ENCODE data around the gene ANXA4. TPM values are rescaled to one million over a fixed set of nuclear protein-coding genes. Genes with fewer than 3 reads are reported as not detected.
A peak's percentile ranks its signal among the peaks of the same experiment; 100 is the strongest.

Gene ANXA4
- polyA plus RNA-seq, 2 of the 4 experiments (the other 2 are of a cell fraction), result 341 to 554 TPM

DNA sequence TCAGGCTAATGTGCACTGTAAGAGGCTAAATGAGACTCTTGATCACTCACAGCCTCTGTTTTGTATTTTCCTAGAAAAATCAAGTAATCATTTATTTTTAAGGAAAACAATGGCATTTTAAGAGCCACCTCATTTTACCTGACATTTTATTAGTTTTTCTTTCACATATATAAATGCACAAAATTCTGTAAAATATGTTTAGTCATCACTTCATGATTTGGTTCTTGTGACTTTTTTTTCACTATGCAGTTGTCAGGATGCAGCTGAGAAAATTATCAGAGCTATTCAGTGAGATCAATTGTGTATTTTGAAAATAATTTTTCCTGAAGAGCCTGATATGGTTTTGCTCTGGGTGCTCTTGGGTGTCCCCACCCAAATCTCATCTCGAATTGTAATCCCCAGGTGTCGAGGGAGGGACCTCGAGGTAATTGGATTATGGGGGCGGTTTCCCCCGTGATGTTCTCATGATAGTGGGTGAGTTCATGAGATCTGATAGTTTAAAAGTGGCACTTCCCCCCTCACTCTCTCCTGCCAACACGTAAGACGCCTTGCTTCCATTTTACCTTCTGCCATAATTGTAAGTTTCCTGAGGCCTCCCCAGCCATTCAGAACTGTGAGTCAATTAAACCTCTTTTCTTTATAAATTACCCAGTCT is 16.1 kb upstream of the ANXA4 start:
- Histone ChIP-seq H3K27ac (peak overlapping the region; percentile 68 to 69), H3K4me1 (peaks cover 11% of the 10 kb centered on the region), H3K9me3 (no peaks in the 10 kb centered on the region), H3K4me3 (no peak overlapping the region), H3K4me2 (peak overlapping the region; percentile 71)
- TF ChIP-seq MAZ (IDR thresholded peaks at IDR 0.05; ENCODE audit: borderline replicate concordance, low read depth, low read length) (no peak), HEYL (CRISPR knock-in tag; IDR thresholded peaks at IDR 0.05) (no peak), GATA3 (IDR thresholded peaks at IDR 0.05; ENCODE audit: borderline replicate concordance) (no peak), ZNF302 (CRISPR knock-in tag; IDR thresholded peaks at IDR 0.05) (no peak), MAFK (IDR thresholded peaks at IDR 0.05; ENCODE audit: partially characterized antibody) (peak; percentile 91), EHF (CRISPR knock-in tag; IDR thresholded peaks at IDR 0.05) (no peak), PHF8 (IDR thresholded peaks at IDR 0.05; ENCODE audit: borderline replicate concordance, low read depth) (no peak), ESRRA (IDR thresholded peaks at IDR 0.05; ENCODE audit: borderline replicate concordance, low read length) (no peak)
- WGBS (ENCODE audit: missing lambda C conversion rate), result 91% methylated on average over 7 of the region's 7 CpGs
- CTCF ChIA-PET, result interaction anchor here (0.8 to 5.8 kb wide), 31 partner anchors 10 to 576 kb away, joined by 3 to 407 read pairs (median 16); partner anchors contain the start of genes ANXA4, FAM136A, GMCL1 and MXD1
- ATAC-seq (no peak), FAIRE-seq (no peak), DNase-seq (ENCODE audit: low read depth in 1 of 2, low spot score in 1 of 2) (no peak)
- POLR2A ChIA-PET, result interaction anchor here (3.6 kb wide), 1 partner anchor 15 kb away, joined by 19 read pairs; the partner anchor contains the start of gene ANXA4

DNA sequence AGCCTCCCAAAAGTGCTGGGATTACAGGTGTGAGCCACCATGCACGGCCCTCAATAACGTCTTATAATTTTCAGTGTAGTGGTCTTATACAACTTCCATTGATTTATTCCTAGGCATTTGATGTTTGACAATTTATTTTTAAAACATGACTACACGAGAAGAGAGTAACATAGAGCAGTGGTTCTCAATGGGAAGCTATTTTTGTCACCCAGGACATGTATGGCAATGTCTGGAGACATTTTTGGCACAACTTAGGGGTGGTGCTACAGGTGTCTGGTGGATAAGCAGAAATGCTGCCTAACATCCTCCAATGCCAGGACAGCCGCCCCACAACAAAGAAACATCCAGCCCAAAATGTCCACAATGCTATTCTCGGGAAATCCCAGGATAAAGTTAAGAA is 12.7 kb upstream of the ANXA4 start:
- ChIA-PET POLR2A (no interaction called here), CTCF (interaction anchor here (0.7 to 0.9 kb wide), 3 partner anchors 13 to 104 kb away, joined by 3 to 4 read pairs (median 3); partner anchors contain the start of gene ANXA4)
- no peak overlapping the region for H3K4me3 ChIP-seq
- no peak overlapping the region for H3K4me2 ChIP-seq
- H3K9me3 ChIP-seq, result no peaks in the 10 kb centered on the region
- peaks cover 31% of the 10 kb centered on the region for H3K4me1 ChIP-seq
- TF ChIP-seq, protein P1, sequence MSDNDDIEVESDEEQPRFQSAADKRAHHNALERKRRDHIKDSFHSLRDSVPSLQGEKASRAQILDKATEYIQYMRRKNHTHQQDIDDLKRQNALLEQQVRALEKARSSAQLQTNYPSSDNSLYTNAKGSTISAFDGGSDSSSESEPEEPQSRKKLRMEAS (IDR thresholded peaks at IDR 0.05), result no peak
- TF ChIP-seq, protein P2, sequence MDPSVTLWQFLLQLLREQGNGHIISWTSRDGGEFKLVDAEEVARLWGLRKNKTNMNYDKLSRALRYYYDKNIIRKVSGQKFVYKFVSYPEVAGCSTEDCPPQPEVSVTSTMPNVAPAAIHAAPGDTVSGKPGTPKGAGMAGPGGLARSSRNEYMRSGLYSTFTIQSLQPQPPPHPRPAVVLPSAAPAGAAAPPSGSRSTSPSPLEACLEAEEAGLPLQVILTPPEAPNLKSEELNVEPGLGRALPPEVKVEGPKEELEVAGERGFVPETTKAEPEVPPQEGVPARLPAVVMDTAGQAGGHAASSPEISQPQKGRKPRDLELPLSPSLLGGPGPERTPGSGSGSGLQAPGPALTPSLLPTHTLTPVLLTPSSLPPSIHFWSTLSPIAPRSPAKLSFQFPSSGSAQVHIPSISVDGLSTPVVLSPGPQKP (IDR thresholded peaks at IDR 0.05; ENCODE audit: low read depth, low read length), result no peak
- TF ChIP-seq HOXA7 (CRISPR knock-in tag; IDR thresholded peaks at IDR 0.05) (no peak), CBX2 (IDR thresholded peaks at IDR 0.05; ENCODE audit: borderline replicate concordance, low read depth) (no peak), GATA3 (IDR thresholded peaks at IDR 0.05; ENCODE audit: borderline replicate concordance) (no peak), FOXS1 (CRISPR knock-in tag; IDR thresholded peaks at IDR 0.05) (no peak), TP53 (CRISPR knock-in tag; IDR thresholded peaks at IDR 0.05) (no peak), RNF2 (IDR thresholded peaks at IDR 0.05; ENCODE audit: borderline replicate concordance, low read depth) (no peak), RFX5 (IDR thresholded peaks at IDR 0.05) (no peak), HDAC2 (IDR thresholded peaks at IDR 0.05) (no peak), MAZ (IDR thresholded peaks at IDR 0.05; ENCODE audit: borderline replicate concordance, low read depth, low read length) (no peak), KDM5A (IDR thresholded peaks at IDR 0.05) (no peak), RCOR1 (IDR thresholded peaks at IDR 0.05; ENCODE audit: low read depth, low read length) (no peak)
- TF ChIP-seq, protein P3, sequence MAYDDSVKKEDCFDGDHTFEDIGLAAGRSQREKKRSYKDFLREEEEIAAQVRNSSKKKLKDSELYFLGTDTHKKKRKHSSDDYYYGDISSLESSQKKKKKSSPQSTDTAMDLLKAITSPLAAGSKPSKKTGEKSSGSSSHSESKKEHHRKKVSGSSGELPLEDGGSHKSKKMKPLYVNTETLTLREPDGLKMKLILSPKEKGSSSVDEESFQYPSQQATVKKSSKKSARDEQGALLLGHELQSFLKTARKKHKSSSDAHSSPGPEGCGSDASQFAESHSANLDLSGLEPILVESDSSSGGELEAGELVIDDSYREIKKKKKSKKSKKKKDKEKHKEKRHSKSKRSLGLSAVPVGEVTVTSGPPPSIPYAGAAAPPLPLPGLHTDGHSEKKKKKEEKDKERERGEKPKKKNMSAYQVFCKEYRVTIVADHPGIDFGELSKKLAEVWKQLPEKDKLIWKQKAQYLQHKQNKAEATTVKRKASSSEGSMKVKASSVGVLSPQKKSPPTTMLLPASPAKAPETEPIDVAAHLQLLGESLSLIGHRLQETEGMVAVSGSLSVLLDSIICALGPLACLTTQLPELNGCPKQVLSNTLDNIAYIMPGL (CRISPR knock-in tag; IDR thresholded peaks at IDR 0.05; ENCODE audit: borderline replicate concordance), result no peak
- TF ChIP-seq, protein P4, sequence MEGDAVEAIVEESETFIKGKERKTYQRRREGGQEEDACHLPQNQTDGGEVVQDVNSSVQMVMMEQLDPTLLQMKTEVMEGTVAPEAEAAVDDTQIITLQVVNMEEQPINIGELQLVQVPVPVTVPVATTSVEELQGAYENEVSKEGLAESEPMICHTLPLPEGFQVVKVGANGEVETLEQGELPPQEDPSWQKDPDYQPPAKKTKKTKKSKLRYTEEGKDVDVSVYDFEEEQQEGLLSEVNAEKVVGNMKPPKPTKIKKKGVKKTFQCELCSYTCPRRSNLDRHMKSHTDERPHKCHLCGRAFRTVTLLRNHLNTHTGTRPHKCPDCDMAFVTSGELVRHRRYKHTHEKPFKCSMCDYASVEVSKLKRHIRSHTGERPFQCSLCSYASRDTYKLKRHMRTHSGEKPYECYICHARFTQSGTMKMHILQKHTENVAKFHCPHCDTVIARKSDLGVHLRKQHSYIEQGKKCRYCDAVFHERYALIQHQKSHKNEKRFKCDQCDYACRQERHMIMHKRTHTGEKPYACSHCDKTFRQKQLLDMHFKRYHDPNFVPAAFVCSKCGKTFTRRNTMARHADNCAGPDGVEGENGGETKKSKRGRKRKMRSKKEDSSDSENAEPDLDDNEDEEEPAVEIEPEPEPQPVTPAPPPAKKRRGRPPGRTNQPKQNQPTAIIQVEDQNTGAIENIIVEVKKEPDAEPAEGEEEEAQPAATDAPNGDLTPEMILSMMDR (IDR thresholded peaks at IDR 0.05), result no peak
- DNase-seq (ENCODE audit: low read depth in 1 of 2, low spot score in 1 of 2) (no peak), ATAC-seq (no peak), FAIRE-seq (no peak)
- 91% methylated on average over 5 of the region's 5 CpGs for WGBS (ENCODE audit: missing lambda C conversion rate)
- H3K27ac ChIP-seq, result peak overlapping the region in 1 of 2 experiments; percentile 34; a peak in 3 of 6 replicates

All from A549 (cell line).